ENCODE data around the gene PTPRD.

PTPRD gene

DNA sequence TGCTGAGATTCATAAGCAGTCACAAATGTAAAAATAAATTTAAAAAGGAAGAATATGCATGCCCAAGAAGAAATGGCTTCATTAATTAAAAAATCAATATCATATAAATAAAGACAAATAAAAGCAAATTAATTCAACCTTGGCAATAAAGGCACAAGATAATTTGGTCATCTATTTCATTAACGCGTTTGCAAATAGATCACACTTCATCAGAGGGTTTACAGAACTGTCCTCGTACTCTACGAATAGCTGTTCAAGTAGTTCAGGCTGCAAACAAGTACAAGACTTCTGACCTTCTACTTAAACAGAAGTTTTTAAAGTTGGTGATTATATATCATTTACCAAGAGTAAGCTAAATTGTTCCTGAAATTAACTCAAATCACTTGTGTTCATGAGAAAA lies 2038.0 kb downstream of the PTPRD start:
- H3K9ac ChIP-seq (ENCODE audit: low read depth, low read length, poor library complexity, severe bottlenecking) = no peak overlapping the region
- no peak overlapping the region for H3K4me3 ChIP-seq (ENCODE audit: low read length, poor library complexity, severe bottlenecking)
- no peaks in the 10 kb centered on the region for H3K9me3 ChIP-seq (ENCODE audit: insufficient read depth, low read depth, low read length)

DNA sequence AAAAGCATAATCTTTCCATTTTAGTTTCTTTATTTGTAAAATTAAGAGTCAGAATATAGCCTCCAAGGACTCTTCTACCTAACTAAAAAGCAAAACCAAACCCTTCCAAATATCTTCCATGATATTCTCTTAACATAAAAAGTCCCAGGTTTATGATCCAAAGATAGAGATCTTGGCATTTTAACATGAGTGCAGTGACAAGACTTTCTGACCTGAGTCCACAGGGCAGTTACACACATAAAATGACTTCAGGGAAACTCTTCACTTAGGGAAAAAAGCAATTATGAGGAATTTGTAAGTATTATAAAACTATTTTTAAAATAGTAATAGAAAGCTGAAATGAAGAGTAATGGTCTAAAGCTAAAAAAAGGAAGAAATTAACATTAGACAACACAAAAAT lies 2040.6 kb downstream of the PTPRD start:
- peak overlapping the region; percentile 35 for H3K4me2 ChIP-seq (ENCODE audit: low read depth, low read length, poor library complexity, severe bottlenecking)
- no peak overlapping the region for H3K4me3 ChIP-seq (ENCODE audit: low read length, poor library complexity, severe bottlenecking)
- 0 out of 2 replicates have a peak, but pooled peaks cover 3% of the 10 kb centered on the region for H3K36me3 ChIP-seq (ENCODE audit: insufficient read depth, low read length)
- no peak overlapping the region for H3K9ac ChIP-seq (ENCODE audit: low read depth, low read length, poor library complexity, severe bottlenecking)
- H3F3A ChIP-seq (ENCODE audit: low read depth) = no peaks in the 10 kb centered on the region
- no peak for TF ChIP-seq EZH2phosphoT487 (IDR thresholded peaks at IDR 0.05; ENCODE audit: borderline replicate concordance)
- TF ChIP-seq, protein P1, sequence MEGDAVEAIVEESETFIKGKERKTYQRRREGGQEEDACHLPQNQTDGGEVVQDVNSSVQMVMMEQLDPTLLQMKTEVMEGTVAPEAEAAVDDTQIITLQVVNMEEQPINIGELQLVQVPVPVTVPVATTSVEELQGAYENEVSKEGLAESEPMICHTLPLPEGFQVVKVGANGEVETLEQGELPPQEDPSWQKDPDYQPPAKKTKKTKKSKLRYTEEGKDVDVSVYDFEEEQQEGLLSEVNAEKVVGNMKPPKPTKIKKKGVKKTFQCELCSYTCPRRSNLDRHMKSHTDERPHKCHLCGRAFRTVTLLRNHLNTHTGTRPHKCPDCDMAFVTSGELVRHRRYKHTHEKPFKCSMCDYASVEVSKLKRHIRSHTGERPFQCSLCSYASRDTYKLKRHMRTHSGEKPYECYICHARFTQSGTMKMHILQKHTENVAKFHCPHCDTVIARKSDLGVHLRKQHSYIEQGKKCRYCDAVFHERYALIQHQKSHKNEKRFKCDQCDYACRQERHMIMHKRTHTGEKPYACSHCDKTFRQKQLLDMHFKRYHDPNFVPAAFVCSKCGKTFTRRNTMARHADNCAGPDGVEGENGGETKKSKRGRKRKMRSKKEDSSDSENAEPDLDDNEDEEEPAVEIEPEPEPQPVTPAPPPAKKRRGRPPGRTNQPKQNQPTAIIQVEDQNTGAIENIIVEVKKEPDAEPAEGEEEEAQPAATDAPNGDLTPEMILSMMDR (conservative IDR thresholded peaks at IDR 0.05; ENCODE audit: low read length) = no peak
- H3K27me3 ChIP-seq (ENCODE audit: insufficient read depth, low read length, poor library complexity, severe bottlenecking) = no peaks in the 10 kb centered on the region
- no peak overlapping the region for H2AFZ ChIP-seq (ENCODE audit: low read length)
- no peaks in the 10 kb centered on the region for H3K9me2 ChIP-seq (replicated peaks; ENCODE audit: low read depth, low read length)
- H3K9me3 ChIP-seq (ENCODE audit: insufficient read depth, low read depth, low read length) = no peaks in the 10 kb centered on the region
- H4K20me1 ChIP-seq (ENCODE audit: insufficient read depth, low read length, poor library complexity, severe bottlenecking) = peaks cover 13% of the 10 kb centered on the region
- H3K79me2 ChIP-seq (ENCODE audit: insufficient read depth, low read length) = peaks cover 28% of the 10 kb centered on the region
- peaks cover 23% of the 10 kb centered on the region for H3K4me1 ChIP-seq (ENCODE audit: insufficient read depth, low read length, poor library complexity, severe bottlenecking)

More for the DNA sequence above, 2038.0 kb downstream of the PTPRD start:
- TF ChIP-seq EZH2phosphoT487 (IDR thresholded peaks at IDR 0.05; ENCODE audit: borderline replicate concordance) = no peak
- TF ChIP-seq, protein P1 (conservative IDR thresholded peaks at IDR 0.05; ENCODE audit: low read length) = no peak
- H3K27me3 ChIP-seq (ENCODE audit: insufficient read depth, low read length, poor library complexity, severe bottlenecking) = no peaks in the 10 kb centered on the region
- no peak overlapping the region for H2AFZ ChIP-seq (ENCODE audit: low read length)
- H3K36me3 ChIP-seq (ENCODE audit: insufficient read depth, low read length) = 0 out of 2 replicates have a peak, but pooled peaks cover 3% of the 10 kb centered on the region
- H3F3A ChIP-seq (ENCODE audit: low read depth) = no peaks in the 10 kb centered on the region
- peaks cover 13% of the 10 kb centered on the region for H4K20me1 ChIP-seq (ENCODE audit: insufficient read depth, low read length, poor library complexity, severe bottlenecking)
- no peak overlapping the region for H3K4me2 ChIP-seq (ENCODE audit: low read depth, low read length, poor library complexity, severe bottlenecking)
- H3K79me2 ChIP-seq (ENCODE audit: insufficient read depth, low read length) = peaks cover 25% of the 10 kb centered on the region
- peaks cover 21% of the 10 kb centered on the region for H3K4me1 ChIP-seq (ENCODE audit: insufficient read depth, low read length, poor library complexity, severe bottlenecking)
- H3K9me2 ChIP-seq (replicated peaks; ENCODE audit: low read depth, low read length) = no peaks in the 10 kb centered on the region

GRCh38 chr9:8571643-8572042 lies 2041.2 kb downstream of the PTPRD start:
- H3K4me2 ChIP-seq (ENCODE audit: low read depth, low read length, poor library complexity, severe bottlenecking) = no peak overlapping the region
- no peaks in the 10 kb centered on the region for H3K9me2 ChIP-seq (replicated peaks; ENCODE audit: low read depth, low read length)
- H3K4me1 ChIP-seq (ENCODE audit: insufficient read depth, low read length, poor library complexity, severe bottlenecking) = peaks cover 23% of the 10 kb centered on the region
- peaks cover 28% of the 10 kb centered on the region for H3K79me2 ChIP-seq (ENCODE audit: insufficient read depth, low read length)
- H4K20me1 ChIP-seq (ENCODE audit: insufficient read depth, low read length, poor library complexity, severe bottlenecking) = peaks cover 13% of the 10 kb centered on the region
- no peaks in the 10 kb centered on the region for H3F3A ChIP-seq (ENCODE audit: low read depth)
- no peak overlapping the region for H2AFZ ChIP-seq (ENCODE audit: low read length)
- H3K9ac ChIP-seq (ENCODE audit: low read depth, low read length, poor library complexity, severe bottlenecking) = no peak overlapping the region
- TF ChIP-seq, protein P1 (conservative IDR thresholded peaks at IDR 0.05; ENCODE audit: low read length) = no peak
- no peak for TF ChIP-seq EZH2phosphoT487 (IDR thresholded peaks at IDR 0.05; ENCODE audit: borderline replicate concordance)
- no peak overlapping the region for H3K4me3 ChIP-seq (ENCODE audit: low read length, poor library complexity, severe bottlenecking)
- H3K9me3 ChIP-seq (ENCODE audit: insufficient read depth, low read depth, low read length) = no peaks in the 10 kb centered on the region
- H3K36me3 ChIP-seq (ENCODE audit: insufficient read depth, low read length) = peaks cover 8% of the 10 kb centered on the region; the same call in 1 of the 2 replicates
- H3K27me3 ChIP-seq (ENCODE audit: insufficient read depth, low read length, poor library complexity, severe bottlenecking) = no peaks in the 10 kb centered on the region

All from Loucy (cell line).